ENCODE data around the gene CRKL. TPM values are rescaled to one million over a fixed set of nuclear protein-coding genes. Genes with fewer than 3 reads are reported as not detected.

CRKL gene
- total and polyA plus RNA-seq, 2 experiments from 2014 or later = 26.7 to 42.5 TPM

DNA sequence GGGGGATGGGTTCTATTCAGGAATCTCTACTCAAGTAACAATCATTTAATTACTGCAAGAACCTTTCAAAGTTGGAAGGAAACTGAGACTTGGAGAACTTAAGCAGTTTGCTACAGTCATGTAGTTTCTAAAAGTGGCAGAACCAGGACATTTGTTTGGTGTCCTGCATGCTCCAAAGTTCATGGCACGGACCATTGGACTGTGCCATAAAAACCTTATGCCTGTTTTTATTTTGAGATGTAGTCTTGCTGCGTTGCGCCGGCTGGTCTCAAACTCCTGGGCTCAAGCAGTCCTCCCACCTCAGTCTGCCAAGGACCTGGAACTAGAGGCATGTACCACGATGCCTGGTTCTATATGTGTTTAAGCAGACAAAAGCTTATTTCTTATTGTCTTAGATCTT lies 31.2 kb downstream of the CRKL start:
- Histone ChIP-seq H3K79me2 (ENCODE audit: insufficient read depth) (peaks cover 100% of the 10 kb centered on the region), H3K27me3 (replicated peaks; ENCODE audit: insufficient read depth) (no peaks in the 10 kb centered on the region), H3K4me1 (ENCODE audit: insufficient read depth) (peaks cover 19% of the 10 kb centered on the region), H3K4me2 (ENCODE audit: unreplicated experiment) (no peak overlapping the region), H3K4me3 (no peak overlapping the region), H2AFZ (no peak overlapping the region), H3K27ac (no peak overlapping the region), H4K20me1 (ENCODE audit: insufficient read depth) (peaks cover 43% of the 10 kb centered on the region; the same call in 1 of the 2 replicates), H3F3A (ENCODE audit: insufficient read depth) (peaks cover 11% of the 10 kb centered on the region; the same call in 1 of the 2 replicates), H3K9me3 (ENCODE audit: low read depth) (no peaks in the 10 kb centered on the region), H3K9me2 (ENCODE audit: insufficient read depth) (no peaks in the 10 kb centered on the region), H3K36me3 (ENCODE audit: low read depth) (peaks cover 31% of the 10 kb centered on the region), H3K9ac (no peak overlapping the region)
- no peak for DNase-seq
- WGBS, 2 experiments (ENCODE audit: low coverage in 1 of 2, low lambda C conversion rate in 2 of 2, missing lambda C conversion rate in 2 of 2) = 87 to 88% methylated on average over 5 of the region's 5 CpGs
- in situ Hi-C loops (cut with MboI) = no loop called here
- TF ChIP-seq EZH2 (IDR thresholded peaks at IDR 0.05; ENCODE audit: insufficient read depth, poor library complexity, severe bottlenecking) (no peak), EZH2phosphoT487 (IDR thresholded peaks at IDR 0.05; ENCODE audit: insufficient read depth, low read depth) (no peak)

DNA sequence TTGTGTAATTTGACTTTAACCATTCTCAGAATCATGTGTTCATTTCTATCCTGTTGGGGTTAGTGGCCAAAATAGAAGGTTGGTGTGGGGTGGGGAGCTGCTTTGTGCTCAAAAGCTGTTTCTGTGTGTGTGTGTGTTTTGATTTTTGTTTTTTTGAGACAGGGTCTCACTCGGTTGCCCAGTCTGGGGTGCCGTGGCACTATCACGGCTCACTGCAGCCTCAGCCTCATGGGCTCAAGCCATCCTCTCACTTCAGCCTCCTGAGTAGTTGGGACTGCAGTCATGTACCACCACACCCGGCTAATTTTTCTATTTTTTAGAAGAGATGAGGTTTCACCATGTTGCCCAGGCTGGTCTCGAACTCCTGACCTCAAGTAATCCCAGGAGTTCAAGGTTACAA lies 31.8 kb downstream of the CRKL start:
- H3K9me3 ChIP-seq (ENCODE audit: low read depth) = no peaks in the 10 kb centered on the region
- H3K27me3 ChIP-seq (replicated peaks; ENCODE audit: insufficient read depth) = no peaks in the 10 kb centered on the region
- no peak overlapping the region for H2AFZ ChIP-seq
- TF ChIP-seq EZH2phosphoT487 (IDR thresholded peaks at IDR 0.05; ENCODE audit: insufficient read depth, low read depth) (no peak), EZH2 (IDR thresholded peaks at IDR 0.05; ENCODE audit: insufficient read depth, poor library complexity, severe bottlenecking) (no peak)
- H3K36me3 ChIP-seq (ENCODE audit: low read depth) = peaks cover 31% of the 10 kb centered on the region
- peaks cover 20% of the 10 kb centered on the region for H3K4me1 ChIP-seq (ENCODE audit: insufficient read depth)
- H3K79me2 ChIP-seq (ENCODE audit: insufficient read depth) = peaks cover 100% of the 10 kb centered on the region
- no peak overlapping the region for H3K9ac ChIP-seq
- H3K4me2 ChIP-seq (ENCODE audit: unreplicated experiment) = no peak overlapping the region
- DNase-seq = no peak
- peaks cover 39% of the 10 kb centered on the region; the same call in 1 of the 2 replicates for H4K20me1 ChIP-seq (ENCODE audit: insufficient read depth)
- H3K4me3 ChIP-seq = no peak overlapping the region
- peaks cover 11% of the 10 kb centered on the region; the same call in 1 of the 2 replicates for H3F3A ChIP-seq (ENCODE audit: insufficient read depth)
- whole genome bisulfite sequencing, 2 experiments (ENCODE audit: low coverage in 1 of 2, low lambda C conversion rate in 2 of 2, missing lambda C conversion rate in 2 of 2) = 96 to 99% methylated on average over 5 of the region's 5 CpGs
- in situ Hi-C loops (cut with MboI) = no loop called here
- H3K9me2 ChIP-seq (ENCODE audit: insufficient read depth) = no peaks in the 10 kb centered on the region
- no peak overlapping the region for H3K27ac ChIP-seq

DNA sequence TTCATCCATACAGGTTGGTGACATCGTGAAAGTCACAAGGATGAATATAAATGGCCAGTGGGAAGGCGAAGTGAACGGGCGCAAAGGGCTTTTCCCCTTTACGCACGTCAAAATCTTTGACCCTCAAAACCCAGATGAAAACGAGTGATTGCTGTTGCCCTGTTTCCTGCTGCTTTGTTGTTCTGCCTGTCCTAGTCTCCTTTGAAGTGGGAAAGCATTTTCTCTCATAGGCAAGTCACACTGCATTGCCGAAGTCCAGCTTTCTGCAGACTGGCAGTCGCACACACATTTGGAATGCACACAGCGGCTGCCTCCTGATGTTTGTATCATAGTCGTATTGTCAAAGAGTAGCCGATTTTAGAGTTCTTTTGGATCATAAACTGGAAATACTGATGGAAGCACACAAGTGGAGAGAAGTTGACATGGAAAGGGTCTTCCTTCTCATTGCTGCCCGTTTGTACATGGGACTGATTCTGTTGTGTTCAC lies 32.5 kb downstream of the CRKL start:
- no peak overlapping the region for H3K4me2 ChIP-seq (ENCODE audit: unreplicated experiment)
- no peaks in the 10 kb centered on the region for H3K9me2 ChIP-seq (ENCODE audit: insufficient read depth)
- H3K79me2 ChIP-seq (ENCODE audit: insufficient read depth) = peaks cover 100% of the 10 kb centered on the region
- H3K27me3 ChIP-seq (replicated peaks; ENCODE audit: insufficient read depth) = no peaks in the 10 kb centered on the region
- peaks cover 39% of the 10 kb centered on the region; the same call in 1 of the 2 replicates for H4K20me1 ChIP-seq (ENCODE audit: insufficient read depth)
- DNase-seq = no peak
- no peaks in the 10 kb centered on the region for H3K9me3 ChIP-seq (ENCODE audit: low read depth)
- peaks cover 31% of the 10 kb centered on the region for H3K36me3 ChIP-seq (ENCODE audit: low read depth)
- TF ChIP-seq EZH2phosphoT487 (IDR thresholded peaks at IDR 0.05; ENCODE audit: insufficient read depth, low read depth) (no peak), EZH2 (IDR thresholded peaks at IDR 0.05; ENCODE audit: insufficient read depth, poor library complexity, severe bottlenecking) (no peak)
- H2AFZ ChIP-seq = no peak overlapping the region
- H3K27ac ChIP-seq = no peak overlapping the region
- H3K4me3 ChIP-seq = no peak overlapping the region
- H3K4me1 ChIP-seq (ENCODE audit: insufficient read depth) = peaks cover 24% of the 10 kb centered on the region
- H3F3A ChIP-seq (ENCODE audit: insufficient read depth) = peaks cover 11% of the 10 kb centered on the region; the same call in 1 of the 2 replicates
- no peak overlapping the region for H3K9ac ChIP-seq
- in situ Hi-C loops (cut with MboI) = no loop called here
- 92 to 93% methylated on average over 13 of the region's 13 CpGs for WGBS, 2 experiments (ENCODE audit: low coverage in 1 of 2, low lambda C conversion rate in 2 of 2, missing lambda C conversion rate in 2 of 2)

DNA sequence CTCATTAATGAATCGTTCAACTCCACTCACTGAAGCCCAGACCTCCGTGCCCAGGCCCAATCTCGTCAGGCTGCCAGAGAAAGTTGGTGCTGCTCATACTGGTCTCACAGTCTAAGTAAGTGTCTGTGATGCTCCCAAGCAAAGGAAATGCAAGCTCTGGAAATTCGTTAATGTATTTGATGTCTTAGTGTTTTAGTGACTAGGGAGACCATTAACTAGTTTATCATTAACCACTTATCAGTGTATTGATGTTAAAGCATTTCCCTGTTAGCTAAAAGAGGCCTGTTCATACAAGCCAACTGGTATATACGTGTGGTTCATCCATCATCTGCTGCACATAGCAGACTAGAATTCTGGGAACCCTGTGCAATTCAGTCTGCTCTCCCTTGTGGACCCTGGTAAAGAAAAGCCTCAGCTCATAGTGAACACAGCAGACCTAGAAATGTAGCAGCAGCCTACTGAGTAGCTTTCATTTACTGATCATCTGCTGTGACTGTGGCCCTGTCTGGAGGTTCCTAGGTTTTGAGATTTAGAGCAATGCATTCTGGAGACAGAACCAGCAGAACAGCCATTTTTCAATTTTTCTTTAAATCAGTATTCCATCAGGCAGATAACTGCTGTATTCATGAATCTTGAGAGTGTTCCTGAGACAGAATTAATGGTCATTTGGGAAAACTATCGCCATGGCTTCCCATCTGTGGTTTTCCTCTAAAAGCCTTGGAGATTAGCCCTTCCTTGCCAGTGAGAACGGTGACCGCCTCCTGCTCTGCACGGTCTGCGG lies 34.1 kb downstream of the CRKL start:
- no peak overlapping the region for H3K4me2 ChIP-seq (ENCODE audit: unreplicated experiment)
- peaks cover 31% of the 10 kb centered on the region for H3K36me3 ChIP-seq (ENCODE audit: low read depth)
- no peaks in the 10 kb centered on the region for H3K27me3 ChIP-seq (replicated peaks; ENCODE audit: insufficient read depth)
- no peaks in the 10 kb centered on the region for H3K9me3 ChIP-seq (ENCODE audit: low read depth)
- no peak for DNase-seq
- peaks cover 29% of the 10 kb centered on the region; the same call in 1 of the 2 replicates for H4K20me1 ChIP-seq (ENCODE audit: insufficient read depth)
- no peak overlapping the region for H3K4me3 ChIP-seq
- H2AFZ ChIP-seq = no peak overlapping the region
- no peak overlapping the region for H3K9ac ChIP-seq
- H3F3A ChIP-seq (ENCODE audit: insufficient read depth) = 0 out of 2 replicates have a peak, but pooled peaks cover 7% of the 10 kb centered on the region
- H3K79me2 ChIP-seq (ENCODE audit: insufficient read depth) = peaks cover 87% of the 10 kb centered on the region
- TF ChIP-seq EZH2 (IDR thresholded peaks at IDR 0.05; ENCODE audit: insufficient read depth, poor library complexity, severe bottlenecking) (no peak), EZH2phosphoT487 (IDR thresholded peaks at IDR 0.05; ENCODE audit: insufficient read depth, low read depth) (no peak)
- WGBS, 2 experiments (ENCODE audit: low coverage in 1 of 2, low lambda C conversion rate in 2 of 2, missing lambda C conversion rate in 2 of 2) = 91 to 92% methylated on average over 10 of the region's 10 CpGs
- H3K9me2 ChIP-seq (ENCODE audit: insufficient read depth) = no peaks in the 10 kb centered on the region
- H3K27ac ChIP-seq = no peak overlapping the region
- peaks cover 15% of the 10 kb centered on the region for H3K4me1 ChIP-seq (ENCODE audit: insufficient read depth)
- in situ Hi-C loops (cut with MboI) = no loop called here
